Hepatic stellate cell (primary cell): ENCODE results near the gene LRRC2.
"Not testable (repeated sequence)": the region's sequence is repeated elsewhere in the genome, so short reads cannot be mapped to it uniquely, and the experiment has no call there.

Experiments used
- DNase-seq: peaks from one replicate; pipeline ENCODE4 v3.0.0; 2011; ENCODE audit warnings: low spot score

Gene LRRC2

GRCh38 chr3:46497556-46498265 lies 68.4 kb downstream of the LRRC2 start, which contains the start of gene RTP3:
TSS of gene RTP3 (plus strand) at chr3:46497976. CDS start at chr3:46498063, 87 bp downstream.
- no peak for DNase-seq

- no peak for DNase-seq
Measured at GRCh38 chr3:46496746-46497555, 69.2 kb downstream of the LRRC2 start.

DNA sequence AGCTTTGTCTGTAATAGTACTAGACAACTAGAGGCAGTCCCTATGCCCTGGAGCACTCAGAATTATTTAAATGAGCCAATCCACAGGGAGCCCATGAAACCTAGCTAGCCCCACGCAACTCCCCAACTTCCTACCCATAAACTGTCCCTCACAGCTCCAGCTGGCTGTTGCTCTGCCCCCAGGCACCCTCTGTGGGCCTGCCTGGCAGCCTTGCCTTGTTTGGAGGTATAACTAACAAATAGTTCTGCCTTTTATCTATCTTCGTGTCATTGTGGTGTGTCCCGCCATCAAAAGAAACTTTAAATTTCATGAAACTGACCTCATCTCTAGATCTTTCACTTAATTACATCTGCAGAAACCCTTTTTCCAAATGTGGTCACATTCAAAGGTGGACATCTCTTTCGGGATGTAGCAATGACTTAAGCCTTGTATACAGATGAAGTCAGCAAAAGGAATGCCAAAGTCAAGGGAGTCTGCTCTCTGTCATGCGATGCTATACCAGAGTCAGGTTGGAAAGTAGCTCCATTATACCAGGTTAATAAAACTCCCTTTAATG lies 70.1 kb downstream of the LRRC2 start:
- DNase-seq: peak; percentile 81

DNA sequence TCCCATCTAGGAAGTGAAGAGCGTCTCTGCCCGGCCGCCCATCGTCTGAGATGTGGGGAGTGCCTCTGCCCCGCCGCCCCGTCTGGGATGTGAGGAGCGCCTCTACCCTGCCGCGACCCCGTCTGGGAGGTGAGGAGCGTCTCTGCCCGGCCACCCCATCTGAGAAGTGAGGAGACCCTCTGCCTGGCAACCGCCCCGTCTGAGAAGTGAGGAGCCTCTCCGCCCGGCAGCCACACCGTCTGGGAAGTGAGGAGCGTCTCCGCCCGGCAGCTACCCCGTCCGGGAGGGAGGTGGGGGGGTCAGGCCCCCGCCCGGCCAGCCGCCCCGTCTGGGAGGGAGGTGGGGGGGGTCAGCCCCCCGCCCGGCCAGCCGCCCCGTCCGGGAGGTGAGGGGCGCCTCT lies 71.6 kb downstream of the LRRC2 start:
- not testable (repeated sequence) for DNase-seq

GRCh38 chr3:46492890-46493547 lies 73.1 kb downstream of the LRRC2 start:
- no peak for DNase-seq

DNA sequence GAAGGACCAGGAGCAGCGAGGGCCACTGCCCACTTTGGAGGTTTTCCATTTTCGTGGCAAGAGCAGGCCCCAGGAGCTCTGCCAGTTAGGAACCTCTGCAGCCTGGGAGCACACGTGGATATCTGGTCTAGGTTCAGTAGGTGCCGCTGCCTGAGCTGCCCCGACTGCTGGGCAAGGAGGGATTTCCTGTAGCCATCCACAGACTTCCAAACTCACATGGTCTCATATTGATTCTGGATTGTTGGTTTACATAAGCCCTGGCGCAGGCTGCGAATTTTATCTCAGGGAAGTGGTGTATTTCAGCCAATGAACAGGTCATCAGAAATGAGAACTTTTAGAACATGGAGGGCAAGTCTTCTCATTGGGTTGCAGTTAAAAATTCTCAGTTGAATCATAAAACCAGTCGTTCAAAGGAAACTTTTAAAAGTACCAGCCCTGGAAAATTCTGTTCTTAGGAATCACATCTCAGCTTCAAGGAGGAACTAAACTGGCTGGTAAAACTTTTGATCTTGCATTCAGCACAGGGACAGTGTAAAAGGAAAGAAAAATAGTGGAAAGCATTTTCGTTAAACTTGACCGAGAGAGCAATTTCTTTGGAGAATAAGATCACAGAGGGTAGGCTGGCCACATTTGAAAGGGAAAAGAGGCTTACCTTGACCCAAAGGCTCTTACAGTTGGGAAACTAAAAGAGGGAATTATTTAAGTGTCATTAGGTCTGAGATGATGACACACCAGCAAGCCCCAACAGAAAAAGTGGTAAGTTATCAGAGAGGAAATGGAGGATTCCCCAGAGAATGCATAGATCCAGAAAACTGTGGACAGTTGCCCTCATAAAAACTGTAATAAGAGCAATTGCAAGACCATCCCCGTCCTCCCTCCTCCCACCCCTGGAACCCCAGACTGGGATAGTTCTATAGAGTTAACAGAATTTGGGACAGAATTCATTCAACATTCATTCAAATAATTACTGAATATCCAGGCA lies 74.7 kb downstream of the LRRC2 start:
- DNase-seq: no peak

- DNase-seq: peak; percentile 51
Measured at GRCh38 chr3:46490338-46491084, 75.6 kb downstream of the LRRC2 start.

- DNase-seq: peak; percentile 55
Measured at GRCh38 chr3:46489875-46490274, 76.2 kb downstream of the LRRC2 start.

GRCh38 chr3:46489381-46489780 lies 76.7 kb downstream of the LRRC2 start:
- no peak for DNase-seq

DNA sequence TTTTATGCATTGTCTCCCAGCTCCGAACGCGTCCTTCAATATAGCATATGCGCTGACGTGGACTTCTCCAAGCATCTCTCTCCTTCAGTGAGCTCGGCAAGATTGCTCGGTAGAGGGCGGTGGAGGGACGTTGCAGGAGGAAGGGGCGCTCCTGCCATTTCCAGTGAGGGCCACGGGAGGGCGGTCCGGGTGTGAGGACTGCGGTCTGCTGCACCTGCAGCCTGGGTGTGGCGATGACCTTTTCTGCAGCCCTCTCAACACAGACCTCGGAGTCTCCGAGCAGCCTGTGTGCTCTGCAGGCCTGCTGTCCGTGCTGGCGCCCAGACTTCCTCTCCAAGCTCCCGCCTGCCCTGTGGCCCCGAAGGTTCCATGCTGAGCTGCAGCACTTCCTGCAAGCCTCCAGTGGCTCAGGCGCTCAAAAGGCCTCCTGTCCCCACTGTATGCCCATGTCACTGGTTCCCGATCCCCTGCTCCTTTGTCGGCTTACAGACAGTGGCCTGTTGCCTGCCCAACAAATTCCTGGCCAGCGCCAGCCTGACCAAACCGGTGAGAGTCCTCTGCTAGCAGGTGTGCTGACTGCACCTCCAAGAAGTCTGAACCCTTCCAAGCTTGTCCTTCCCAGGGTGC lies 77.3 kb downstream of the LRRC2 start:
- peak; percentile 91 for DNase-seq

DNA sequence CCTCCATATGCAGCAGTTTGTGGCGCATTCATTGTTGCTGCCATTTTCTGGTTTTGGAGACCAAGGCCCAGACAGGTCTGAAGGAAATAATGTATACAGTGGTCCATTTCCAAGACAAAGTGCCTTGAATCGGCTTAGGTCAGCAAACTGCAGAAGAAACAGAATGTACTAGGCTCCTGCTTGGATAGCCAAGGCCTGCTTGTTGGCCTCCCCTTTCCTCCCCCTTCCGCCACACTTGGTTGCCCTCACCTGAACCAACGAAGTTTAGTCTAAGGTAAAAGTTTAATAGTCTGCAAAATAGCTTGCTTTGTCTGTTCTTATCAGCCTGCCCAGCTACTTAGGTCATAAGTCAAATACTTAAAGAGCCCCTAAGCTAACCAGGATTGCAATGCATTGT lies 80.3 kb downstream of the LRRC2 start:
- no peak for DNase-seq

GRCh38 chr3:46484911-46485778 lies 81.0 kb downstream of the LRRC2 start:
- no peak for DNase-seq

- DNase-seq: no peak
Measured at GRCh38 chr3:46484388-46484787, 81.7 kb downstream of the LRRC2 start.

GRCh38 chr3:46483825-46484224 lies 82.3 kb downstream of the LRRC2 start:
- no peak for DNase-seq

GRCh38 chr3:46482632-46483350 lies 83.3 kb downstream of the LRRC2 start:
- DNase-seq: peak; percentile 51

DNA sequence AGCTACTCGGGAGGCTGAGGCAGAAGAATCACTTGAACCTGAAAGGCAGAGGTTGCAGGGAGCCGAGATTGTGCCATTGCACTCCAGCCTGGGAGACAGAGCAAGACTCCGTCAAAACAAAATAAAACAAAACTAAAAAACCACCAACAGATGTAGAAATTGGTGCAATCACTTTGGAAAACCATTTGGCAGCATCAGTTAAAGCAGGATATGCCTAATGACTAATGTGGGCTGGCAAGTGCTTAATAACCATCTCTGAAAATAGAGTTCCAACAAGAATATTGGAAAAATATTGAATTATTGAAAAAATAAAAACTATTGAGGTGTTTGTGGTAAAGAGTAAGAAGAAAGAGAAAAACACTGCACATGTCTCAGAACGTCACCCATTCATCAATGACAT lies 84.5 kb downstream of the LRRC2 start:
- DNase-seq: no peak

DNA sequence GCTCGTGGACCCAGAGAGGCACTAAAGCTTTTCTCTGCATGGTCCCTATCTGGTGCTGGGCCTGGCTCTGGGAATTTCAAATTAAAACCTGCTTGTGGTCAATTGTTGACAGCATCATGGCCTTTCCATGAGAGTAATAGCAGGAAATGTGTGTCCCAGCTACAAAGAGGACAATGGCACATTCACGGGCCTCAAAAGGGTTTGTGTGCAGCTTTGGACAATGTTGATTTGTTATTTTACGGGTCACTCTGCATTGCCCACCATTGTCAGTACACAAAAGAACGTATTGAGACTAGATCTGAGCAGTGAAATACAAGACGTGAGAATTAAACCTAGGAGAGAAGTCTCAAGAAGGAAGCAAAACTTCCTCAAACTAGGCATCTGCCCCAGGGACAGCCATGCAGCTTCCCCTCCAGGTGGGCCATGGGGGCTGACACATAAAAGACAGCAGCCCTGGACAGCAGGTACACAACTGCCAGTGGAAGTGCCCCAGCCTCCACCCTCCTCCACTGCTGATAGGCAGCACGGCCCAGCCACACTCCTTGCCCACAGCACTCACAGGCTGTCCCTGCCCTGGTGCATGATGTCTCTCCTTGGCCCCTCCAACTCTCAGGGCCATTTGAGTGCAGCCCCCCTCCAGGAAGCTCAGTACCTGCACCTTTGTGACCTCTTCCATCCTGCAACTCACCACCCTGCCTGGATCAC lies 85.5 kb downstream of the LRRC2 start:
- no peak for DNase-seq

DNA sequence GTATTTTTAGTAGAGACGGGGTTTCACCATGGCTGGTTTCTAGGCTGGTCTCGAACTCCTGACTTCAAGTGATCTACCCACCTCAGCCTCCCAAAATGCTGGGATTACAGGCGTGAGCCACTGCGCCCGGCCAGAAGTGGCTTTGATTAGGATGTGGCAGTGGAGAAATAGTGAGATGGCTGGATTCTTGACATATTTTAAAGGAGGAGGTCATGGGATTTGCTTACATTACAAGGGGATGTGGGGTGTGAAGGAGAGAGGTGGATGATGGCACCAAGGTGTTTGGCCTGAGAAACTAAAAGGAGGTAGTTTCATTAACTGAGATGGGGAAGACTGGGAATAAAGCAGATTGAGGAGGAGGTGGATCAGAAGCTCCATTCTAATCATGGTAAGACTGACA lies 86.4 kb downstream of the LRRC2 start:
- no peak for DNase-seq
